ENCODE results near the gene TMEM201.

TMEM201 gene

GRCh38 chr1:9603766-9604753 is 15.3 kb downstream of the TMEM201 start:
- Histone ChIP-seq H2BK15ac (replicated peaks; ENCODE audit: low read depth) (no peak overlapping the region), H2AK5ac (ENCODE audit: low read length) (no peak overlapping the region), H4K5ac (ENCODE audit: low read length) (no peak overlapping the region), H3K36me3 (ENCODE audit: control insufficient read depth, insufficient read depth, low read length) (peaks cover 5% of the 10 kb centered on the region), H3K4me1 (ENCODE audit: control insufficient read depth, low read depth, low read length) (no peaks in the 10 kb centered on the region), H3K18ac (ENCODE audit: low read length) (no peak overlapping the region), H3K27me3 (ENCODE audit: insufficient read depth, low read length, poor library complexity) (no peaks in the 10 kb centered on the region), H4K8ac (ENCODE audit: low read depth, low read length) (no peak overlapping the region), H3K79me2 (ENCODE audit: control insufficient read depth, insufficient read depth, low read length) (no peaks in the 10 kb centered on the region), H3K27ac (ENCODE audit: low read depth, low read length) (no peak overlapping the region), H3K4me3 (ENCODE audit: low read length) (no peak overlapping the region), H3K4ac (ENCODE audit: low read depth, low read length) (no peak overlapping the region), H3K23ac (ENCODE audit: low read length) (no peak overlapping the region), H3K9ac (ENCODE audit: low read length) (no peak overlapping the region), H2BK120ac (ENCODE audit: low read depth, low read length) (no peak overlapping the region), H2BK5ac (ENCODE audit: low read length) (no peak overlapping the region), H3K4me2 (ENCODE audit: low read length) (no peak overlapping the region), H3K79me1 (ENCODE audit: low read length) (no peaks in the 10 kb centered on the region), H3K56ac (ENCODE audit: low read length) (no peak overlapping the region)
- WGBS (ENCODE audit: extremely low coverage, insufficient coverage, low lambda C conversion rate), result no CpG with 5 or more reads among the region's 42 CpGs
- no peak for DNase-seq

DNA sequence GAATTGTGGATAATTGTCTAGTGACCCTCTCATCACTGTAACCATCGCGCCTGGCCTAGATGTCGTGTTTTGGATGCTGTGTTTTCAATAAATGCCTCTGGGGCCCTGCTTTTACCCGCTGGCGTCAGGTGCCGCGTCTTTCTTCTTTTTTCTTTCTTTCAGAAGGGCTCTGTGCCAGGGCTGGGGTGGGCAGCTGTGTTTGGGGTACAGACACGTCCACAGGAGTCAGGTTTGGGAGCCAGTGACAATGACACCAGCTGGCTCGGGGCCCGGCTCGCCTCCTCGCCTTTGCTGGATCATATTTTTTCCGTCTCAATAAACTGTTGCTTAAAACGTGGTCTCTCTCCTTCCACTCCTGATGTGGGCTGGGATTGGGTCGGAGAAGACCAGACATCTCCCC is 16.1 kb downstream of the TMEM201 start:
- no peak overlapping the region for H3K23ac ChIP-seq (ENCODE audit: low read length)
- no peak overlapping the region for H3K18ac ChIP-seq (ENCODE audit: low read length)
- no peak overlapping the region for H3K56ac ChIP-seq (ENCODE audit: low read length)
- no peaks in the 10 kb centered on the region for H3K4me1 ChIP-seq (ENCODE audit: control insufficient read depth, low read depth, low read length)
- no peak overlapping the region for H3K27ac ChIP-seq (ENCODE audit: low read depth, low read length)
- DNase-seq, result no peak
- no peak overlapping the region for H3K4me2 ChIP-seq (ENCODE audit: low read length)
- H4K5ac ChIP-seq (ENCODE audit: low read length), result no peak overlapping the region
- H2BK120ac ChIP-seq (ENCODE audit: low read depth, low read length), result no peak overlapping the region
- no peaks in the 10 kb centered on the region for H3K79me1 ChIP-seq (ENCODE audit: low read length)
- H2AK5ac ChIP-seq (ENCODE audit: low read length), result no peak overlapping the region
- no CpG with 5 or more reads among the region's 15 CpGs for WGBS (ENCODE audit: extremely low coverage, insufficient coverage, low lambda C conversion rate)
- no peak overlapping the region for H3K4me3 ChIP-seq (ENCODE audit: low read length)
- H3K9ac ChIP-seq (ENCODE audit: low read length), result no peak overlapping the region
- no peak overlapping the region for H2BK15ac ChIP-seq (replicated peaks; ENCODE audit: low read depth)
- H3K4ac ChIP-seq (ENCODE audit: low read depth, low read length), result no peak overlapping the region
- H2BK5ac ChIP-seq (ENCODE audit: low read length), result no peak overlapping the region
- H3K79me2 ChIP-seq (ENCODE audit: control insufficient read depth, insufficient read depth, low read length), result no peaks in the 10 kb centered on the region
- H3K27me3 ChIP-seq (ENCODE audit: insufficient read depth, low read length, poor library complexity), result no peaks in the 10 kb centered on the region
- H4K8ac ChIP-seq (ENCODE audit: low read depth, low read length), result no peak overlapping the region
- peaks cover 7% of the 10 kb centered on the region for H3K36me3 ChIP-seq (ENCODE audit: control insufficient read depth, insufficient read depth, low read length)

DNA sequence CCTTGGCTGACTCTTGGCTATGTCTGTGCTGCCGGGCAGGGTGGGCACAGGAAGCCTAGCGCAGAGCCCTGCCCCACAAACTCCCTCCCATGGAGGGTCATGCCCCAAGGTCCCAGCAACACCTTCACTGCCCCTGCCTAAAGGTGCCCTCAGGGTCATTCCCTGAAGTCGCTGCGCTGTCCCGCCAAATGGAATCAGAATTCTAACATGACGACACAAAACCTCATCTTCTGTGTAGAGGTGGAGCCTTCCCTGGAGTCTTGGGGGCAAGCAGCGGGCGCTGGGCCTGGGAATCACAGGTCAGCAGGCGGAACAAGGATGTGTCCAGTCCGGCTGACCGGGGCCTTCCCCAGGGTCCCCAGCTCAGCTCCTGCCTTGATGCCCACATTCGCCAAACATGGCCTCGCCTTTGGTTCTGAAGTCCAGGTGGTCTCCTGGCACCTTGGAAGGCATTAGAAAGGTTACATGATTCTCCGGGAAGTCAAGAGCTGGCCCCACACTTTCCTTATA is 17.3 kb downstream of the TMEM201 start:
- Histone ChIP-seq H3K27ac (ENCODE audit: low read depth, low read length) (no peak overlapping the region), H4K8ac (ENCODE audit: low read depth, low read length) (no peak overlapping the region), H3K4me3 (ENCODE audit: low read length) (no peak overlapping the region), H3K18ac (ENCODE audit: low read length) (no peak overlapping the region), H3K4ac (ENCODE audit: low read depth, low read length) (no peak overlapping the region), H3K4me1 (ENCODE audit: control insufficient read depth, low read depth, low read length) (no peaks in the 10 kb centered on the region), H3K36me3 (ENCODE audit: control insufficient read depth, insufficient read depth, low read length) (peaks cover 6% of the 10 kb centered on the region), H3K9ac (ENCODE audit: low read length) (no peak overlapping the region), H3K4me2 (ENCODE audit: low read length) (no peak overlapping the region), H3K56ac (ENCODE audit: low read length) (no peak overlapping the region), H2AK5ac (ENCODE audit: low read length) (no peak overlapping the region), H2BK15ac (replicated peaks; ENCODE audit: low read depth) (no peak overlapping the region), H3K79me2 (ENCODE audit: control insufficient read depth, insufficient read depth, low read length) (no peaks in the 10 kb centered on the region), H2BK5ac (ENCODE audit: low read length) (no peak overlapping the region), H4K5ac (ENCODE audit: low read length) (no peak overlapping the region), H3K23ac (ENCODE audit: low read length) (no peak overlapping the region), H3K79me1 (ENCODE audit: low read length) (no peaks in the 10 kb centered on the region), H3K27me3 (ENCODE audit: insufficient read depth, low read length, poor library complexity) (no peaks in the 10 kb centered on the region), H2BK120ac (ENCODE audit: low read depth, low read length) (no peak overlapping the region)
- DNase-seq, result no peak
- WGBS (ENCODE audit: extremely low coverage, insufficient coverage, low lambda C conversion rate), result no CpG with 5 or more reads among the region's 14 CpGs

GRCh38 chr1:9606458-9606857 is 17.7 kb downstream of the TMEM201 start:
- no CpG with 5 or more reads among the region's 21 CpGs for WGBS (ENCODE audit: extremely low coverage, insufficient coverage, low lambda C conversion rate)
- Histone ChIP-seq H3K27ac (ENCODE audit: low read depth, low read length) (no peak overlapping the region), H2BK15ac (replicated peaks; ENCODE audit: low read depth) (no peak overlapping the region), H2BK120ac (ENCODE audit: low read depth, low read length) (no peak overlapping the region), H3K36me3 (ENCODE audit: control insufficient read depth, insufficient read depth, low read length) (peaks cover 6% of the 10 kb centered on the region), H2AK5ac (ENCODE audit: low read length) (no peak overlapping the region), H4K5ac (ENCODE audit: low read length) (no peak overlapping the region), H3K79me1 (ENCODE audit: low read length) (no peaks in the 10 kb centered on the region), H3K4me1 (ENCODE audit: control insufficient read depth, low read depth, low read length) (no peaks in the 10 kb centered on the region), H3K4me2 (ENCODE audit: low read length) (no peak overlapping the region), H3K4me3 (ENCODE audit: low read length) (no peak overlapping the region), H4K8ac (ENCODE audit: low read depth, low read length) (no peak overlapping the region), H2BK5ac (ENCODE audit: low read length) (no peak overlapping the region), H3K4ac (ENCODE audit: low read depth, low read length) (no peak overlapping the region), H3K18ac (ENCODE audit: low read length) (no peak overlapping the region), H3K27me3 (ENCODE audit: insufficient read depth, low read length, poor library complexity) (no peaks in the 10 kb centered on the region), H3K79me2 (ENCODE audit: control insufficient read depth, insufficient read depth, low read length) (no peaks in the 10 kb centered on the region), H3K9ac (ENCODE audit: low read length) (no peak overlapping the region), H3K56ac (ENCODE audit: low read length) (no peak overlapping the region), H3K23ac (ENCODE audit: low read length) (no peak overlapping the region)
- DNase-seq, result no peak

- Histone ChIP-seq H3K36me3 (ENCODE audit: control insufficient read depth, insufficient read depth, low read length) (peaks cover 6% of the 10 kb centered on the region), H4K5ac (ENCODE audit: low read length) (no peak overlapping the region), H4K8ac (ENCODE audit: low read depth, low read length) (no peak overlapping the region)
Measured at GRCh38 chr1:9606948-9607347, 18.2 kb downstream of the TMEM201 start.

More at GRCh38 chr1:9606948-9607347, 18.2 kb downstream of the TMEM201 start:
- Histone ChIP-seq H3K4me2 (ENCODE audit: low read length) (no peak overlapping the region), H3K56ac (ENCODE audit: low read length) (no peak overlapping the region), H3K23ac (ENCODE audit: low read length) (no peak overlapping the region), H3K27ac (ENCODE audit: low read depth, low read length) (no peak overlapping the region), H2BK15ac (replicated peaks; ENCODE audit: low read depth) (no peak overlapping the region), H2AK5ac (ENCODE audit: low read length) (no peak overlapping the region), H2BK120ac (ENCODE audit: low read depth, low read length) (no peak overlapping the region), H3K9ac (ENCODE audit: low read length) (no peak overlapping the region), H3K4me3 (ENCODE audit: low read length) (no peak overlapping the region), H3K4ac (ENCODE audit: low read depth, low read length) (no peak overlapping the region), H3K79me1 (ENCODE audit: low read length) (no peaks in the 10 kb centered on the region), H3K18ac (ENCODE audit: low read length) (no peak overlapping the region), H3K4me1 (ENCODE audit: control insufficient read depth, low read depth, low read length) (no peaks in the 10 kb centered on the region), H3K79me2 (ENCODE audit: control insufficient read depth, insufficient read depth, low read length) (no peaks in the 10 kb centered on the region), H2BK5ac (ENCODE audit: low read length) (no peak overlapping the region), H3K27me3 (ENCODE audit: insufficient read depth, low read length, poor library complexity) (no peaks in the 10 kb centered on the region)
- DNase-seq, result no peak
- no CpG with 5 or more reads among the region's 10 CpGs for WGBS (ENCODE audit: extremely low coverage, insufficient coverage, low lambda C conversion rate)

All from mesendoderm (in vitro differentiated cells).